Heart left ventricle (tissue), 16 donors: ENCODE measurements around the gene MGARP. TPM values are rescaled to one million over a fixed set of nuclear protein-coding genes. Genes with fewer than 3 reads are reported as not detected.
A peak's percentile ranks its signal among the peaks of the same experiment; 100 is the strongest.
"Not testable (repeated sequence)": the region's sequence is repeated elsewhere in the genome, so short reads cannot be mapped to it uniquely, and the experiment has no call there.

Source experiments
- ATAC-seq, 4 donors: fragments of 200-7000 bp; cut with Tn5 transposase; one replicate each; pipeline ENCODE4 v1.9.1; 2020 to 2022; ENCODE audit warnings: moderate library complexity in 4 of 4, mild to moderate bottlenecking in 3 of 4, moderate number of reproducible peaks in 1 of 4
- DNase-seq, 5 donors: peaks; one replicate each; pipeline ENCODE4 v3.0.0-alpha.2; 2020
- H3K27ac ChIP-seq, 12 donors: fragments of 200-600 bp; sonication (generic) in 4 of 12; one replicate each; pipeline versions ENCODE4 v1.5.0 to v1.8.0; 2016 to 2022; ENCODE audit warnings: mild to moderate bottlenecking in 2 of 12
- H3K27me3 ChIP-seq, 9 donors: fragments of 200-600 bp; sonication (generic) in 2 of 9; one replicate each; pipeline versions ENCODE4 v1.5.1 to v1.8.0; 2016 to 2022; ENCODE audit warnings: mild to moderate bottlenecking in 3 of 9
- H3K36me3 ChIP-seq, 9 donors: fragments of 200-600 bp; sonication (generic) in 2 of 9; one replicate each; pipeline versions ENCODE4 v1.5.0 to v1.8.0; 2018 to 2022; ENCODE audit warnings: mild to moderate bottlenecking in 2 of 9
- H3K4me1 ChIP-seq, 12 donors: fragments of 200-600 bp; sonication (generic) in 4 of 12; one replicate each; pipeline versions ENCODE4 v1.5.0 to v1.8.0; 2016 to 2022; ENCODE audit warnings: mild to moderate bottlenecking in 3 of 12
- H3K4me3 ChIP-seq, 12 donors: fragments of 200-600 bp; sonication (generic) in 4 of 12; one replicate each; pipeline versions ENCODE4 v1.5.0 to v1.8.0; 2017 to 2022; ENCODE audit warnings: mild to moderate bottlenecking in 9 of 12, moderate library complexity in 4 of 12
- H3K9me3 ChIP-seq, 12 donors: fragments of 200-600 bp; sonication (generic) in 4 of 12; one replicate each; pipeline versions ENCODE4 v1.5.0 to v1.8.0; 2016 to 2022; ENCODE audit warnings: mild to moderate bottlenecking in 1 of 12
- CTCF ChIP-seq, 12 donors: fragments of 200-600 bp; sonication (generic) in 4 of 12; IDR thresholded peaks; one replicate each; pipeline versions ENCODE4 v1.5.0 to v1.8.0; 2018 to 2022; ENCODE audit warnings: antibody characterized with exemption in 12 of 12, mild to moderate bottlenecking in 5 of 12
- POLR2A ChIP-seq, 2 donors: fragments of 450-650 bp; IDR thresholded peaks; one replicate each; pipeline ENCODE4 v1.6.1; 2017; ENCODE audit warnings: antibody characterized with exemption in 2 of 2, mild to moderate bottlenecking in 2 of 2, moderate library complexity in 2 of 2
- WGBS, 4 donors: extraction: QIAGEN DNeasy Blood & Tissue Kit in 2 of 4; methylation state at CpG; one replicate each; pipeline versions ENCODE4 v1.1.5 to v1.1.7; 2013 to 2018; 5-methylcytosine and 5-hydroxymethylcytosine counted together
- intact Hi-C, 10 donors: fragments of 100-400 bp; cut with DNase I; formaldehyde crosslinking; loops; one replicate each; pipeline versions ENCODE4 v1.11.1 to v1.14.2; 2022
- polyA plus RNA-seq, 2 donors: library from polyadenylated mRNA; stranded (reverse); fragments of 200-250 nt; gene quantifications; one replicate each; pipeline ENCODE4 v1.2.3, GENCODE V29; 2013
- total RNA-seq, 9 donors: library from RNA; depleted of rRNA in 2 of 9; stranded (reverse); fragments of >200 nt in 2 of 9; fragmentation: NEBNext Ultra II Directional in 3 of 9; extraction: Animal tissue kit (Norgen Biotek cat#: 25700) in 3 of 9; gene quantifications; one replicate each; pipeline versions ENCODE4 v1.1.0 to v1.2.4, GENCODE V29; 2016 to 2023
- donor health status: ischemic (EF 13 %, LVEDD 7.1; RV severe dilation, severe dysfunction).
- donor health status: healthy with polysubstance abuse.
- donor health status: DM: no; HTN: yes; CAD: no.
- donor health status: DM: no; HTN: no; CAD: no.
- donor health status: ischemic (EF 25% LVEDD 6.9; RV normal size, moderate dysfunction).
- donor health status: ischemic (EF 25% LVEDD 5.7; RV mildly dilated, moderate dysfunction).
- donor health status: healthy.
- donor health status: DM: yes; HTN: yes; CAD: no.
- donor health status: ischemic (EF 35%, LVEDD 5.7; RV mildly dilated, moderate dysfunction).
- donor health status: nonischemic (EF 11% LVEDD 7.7; RV severe dilation, severe dysfunction).
- donor health status: DM: yes; HTN: yes; CAD: no.
- donor health status: PGD.
- donor health status: ischemic (EF 29% LVEDD 5.4; RV normal size, mild dysfunction).
- donor health status: nonischemic (EF 23%, LVEDD 6.1; RV moderate dilation, normal function).

Gene MGARP
- total and polyA plus RNA-seq, 11 donors = 0.48 to 7.8 (median 0.98) TPM

- Histone ChIP-seq H3K27ac (peak overlapping the region in 9 of 12 donors; percentile 17 to 60 (median 46)), H3K36me3 (no peaks in the 10 kb centered on the region), H3K4me1 (peaks cover 0 to 18% (median 5%) of the 10 kb centered on the region in 12 donors), H3K4me3 (peak overlapping the region in 10 of 12 donors; percentile 9 to 53 (median 40)), H3K27me3 (no peaks in the 10 kb centered on the region), H3K9me3 (no peaks in the 10 kb centered on the region)
- 3 to 8% (median 7%) methylated on average over 1 of the region's 1 CpG for WGBS, 4 donors
- intact Hi-C loops = no loop called here
- DNase-seq (no peak), ATAC-seq (no peak)
- TF ChIP-seq POLR2A (IDR thresholded peaks at IDR 0.05) (no peak), CTCF (IDR thresholded peaks at IDR 0.05) (no peak)
These were observed 13.8 kb downstream of the MGARP start for GRCh38 chr4:139266208-139266582.

DNA sequence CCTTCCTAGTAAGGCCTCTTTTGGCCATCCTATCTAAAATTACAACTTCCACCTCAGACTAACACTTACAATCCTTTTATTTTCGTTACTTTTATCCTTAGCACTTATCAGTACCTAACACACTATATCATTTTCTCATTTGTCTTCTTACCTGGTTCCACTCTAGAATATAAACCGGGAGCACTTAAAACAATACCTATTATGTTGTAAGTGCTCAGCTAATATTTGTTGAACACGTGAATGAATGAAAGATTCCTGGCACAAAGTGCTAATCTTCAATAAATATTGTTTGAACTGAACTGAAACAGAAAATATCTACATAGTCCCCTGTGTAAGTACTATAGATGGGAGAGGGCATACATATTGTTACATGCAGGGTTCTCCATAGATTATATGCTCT lies 14.4 kb downstream of the MGARP start:
- no peak overlapping the region for H3K4me3 ChIP-seq
- peak overlapping the region in 1 of 12 donors; percentile 19 for H3K27ac ChIP-seq
- H3K4me1 ChIP-seq = peaks cover 0 to 18% (median 5%) of the 10 kb centered on the region in 12 donors
- WGBS, 4 donors = 63 to 65% (median 63%) methylated on average over 3 of the region's 3 CpGs
- intact Hi-C loops = no loop called here
- H3K27me3 ChIP-seq = no peaks in the 10 kb centered on the region
- no peaks in the 10 kb centered on the region for H3K36me3 ChIP-seq
- ATAC-seq (no peak), DNase-seq (no peak)
- no peaks in the 10 kb centered on the region for H3K9me3 ChIP-seq
- TF ChIP-seq CTCF (IDR thresholded peaks at IDR 0.05) = no peak
- no peak for TF ChIP-seq POLR2A (IDR thresholded peaks at IDR 0.05)

DNA sequence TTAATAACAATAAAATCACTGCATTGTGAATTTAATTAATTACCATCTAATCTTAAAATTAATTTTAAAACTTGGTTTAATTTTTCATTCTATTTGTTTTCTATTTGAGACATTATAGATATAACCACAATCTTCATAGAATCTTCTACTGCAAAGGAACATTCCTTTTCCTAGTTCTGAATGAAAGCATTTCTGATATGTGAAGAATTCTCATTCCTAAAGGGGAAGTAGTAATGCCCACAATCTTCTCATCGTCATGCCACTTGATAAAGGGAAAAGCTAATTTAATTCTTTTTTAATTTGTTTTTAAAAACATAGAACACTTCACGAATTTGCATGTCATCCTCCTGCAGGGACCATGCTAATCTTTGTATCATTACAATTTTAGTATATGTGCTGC lies 23.7 kb downstream of the MGARP start:
- no peak for TF ChIP-seq CTCF (IDR thresholded peaks at IDR 0.05)
- no peak for TF ChIP-seq POLR2A (IDR thresholded peaks at IDR 0.05)
- H3K27me3 ChIP-seq = no peaks in the 10 kb centered on the region
- no peaks in the 10 kb centered on the region for H3K9me3 ChIP-seq
- DNase-seq (no peak), ATAC-seq (no peak)
- no peak overlapping the region for H3K27ac ChIP-seq
- WGBS, 4 donors = 45 to 54% (median 50%) methylated on average over 2 of the region's 2 CpGs
- no peaks in the 10 kb centered on the region for H3K36me3 ChIP-seq
- no peak overlapping the region for H3K4me3 ChIP-seq
- no peaks in the 10 kb centered on the region for H3K4me1 ChIP-seq
- intact Hi-C loops = no loop called here

DNA sequence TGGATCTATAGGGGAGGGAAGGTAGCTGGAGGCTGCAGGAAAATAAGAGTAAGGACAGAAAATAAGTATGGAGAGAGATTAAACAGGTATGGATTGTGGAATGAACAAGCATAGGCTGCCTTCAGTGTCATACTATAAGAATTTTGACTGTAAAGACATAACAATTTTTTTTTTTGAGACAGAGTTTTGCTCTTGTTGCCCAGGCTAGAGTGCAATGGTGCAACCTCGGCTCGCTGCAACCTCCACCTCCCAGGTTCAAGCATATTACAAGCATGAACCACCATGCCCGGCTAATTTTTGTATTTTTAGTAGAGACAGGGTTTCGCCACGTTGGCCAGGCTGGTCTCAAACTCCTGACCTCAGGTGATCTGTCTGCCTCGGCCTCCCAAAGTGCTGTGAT lies 24.4 kb downstream of the MGARP start:
- intact Hi-C loops, H3K4me3 ChIP-seq, H3K9me3 ChIP-seq, H3K27me3 ChIP-seq, H3K27ac ChIP-seq, DNase-seq, ATAC-seq, H3K36me3 ChIP-seq, H3K4me1 ChIP-seq: not testable (repeated sequence)
- 93 to 96% (median 94%) methylated on average over 6 of the region's 6 CpGs for WGBS, 4 donors

DNA sequence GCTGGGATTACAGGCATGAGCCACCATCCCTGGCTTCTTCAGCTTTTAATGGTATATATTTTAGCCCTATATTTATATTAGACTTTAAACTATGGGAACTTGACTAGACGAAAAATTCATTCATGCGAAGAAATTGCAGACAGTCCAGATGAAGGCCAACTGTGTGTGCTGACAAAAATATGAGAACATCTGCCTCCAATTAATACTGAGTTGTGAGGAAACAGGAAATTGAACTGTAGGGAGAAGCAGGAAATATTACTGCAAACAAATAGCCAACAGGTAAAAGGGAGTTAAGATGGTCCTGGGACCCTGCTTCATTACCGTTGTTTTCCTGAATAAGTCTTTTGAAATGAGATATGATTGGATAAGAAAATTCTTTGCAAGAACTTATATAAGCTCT lies 26.3 kb downstream of the MGARP start:
- Histone ChIP-seq H3K4me3 (no peak overlapping the region), H3K9me3 (no peaks in the 10 kb centered on the region), H3K4me1 (no peaks in the 10 kb centered on the region), H3K27me3 (no peaks in the 10 kb centered on the region), H3K27ac (no peak overlapping the region), H3K36me3 (no peaks in the 10 kb centered on the region)
- intact Hi-C loops = no loop called here
- DNase-seq = no peak
- 64 to 78% (median 74%) methylated on average over 3 of the region's 3 CpGs for WGBS, 4 donors
- no peak for ATAC-seq
- TF ChIP-seq POLR2A (IDR thresholded peaks at IDR 0.05) (no peak), CTCF (IDR thresholded peaks at IDR 0.05) (no peak)
